ENCODE results near the gene LMTK2. TPM values are rescaled to one million over a fixed set of nuclear protein-coding genes. Genes with fewer than 3 reads are reported as not detected.
"Not testable (repeated sequence)": the region's sequence is repeated elsewhere in the genome, so short reads cannot be mapped to it uniquely, and the experiment has no call there.

The LMTK2 gene
- total RNA-seq, 1 donor = 26.4 TPM

GRCh38 chr7:98120559-98120958 lies 13.9 kb downstream of the LMTK2 start:
- H3K27me3 ChIP-seq (ENCODE audit: insufficient read depth, low read length) = peaks cover 37% of the 10 kb centered on the region
- peaks cover 21% of the 10 kb centered on the region for H3K4me1 ChIP-seq (ENCODE audit: insufficient read depth, low read length)
- no peak overlapping the region for H3K4me3 ChIP-seq (ENCODE audit: low read length)
- no peaks in the 10 kb centered on the region for H3K9me3 ChIP-seq (ENCODE audit: low read depth, low read length)

- Histone ChIP-seq H3K27me3 (ENCODE audit: insufficient read depth, low read length) (peaks cover 37% of the 10 kb centered on the region), H3K4me1 (ENCODE audit: insufficient read depth, low read length) (peaks cover 29% of the 10 kb centered on the region)
- H3K9me3 ChIP-seq (ENCODE audit: low read depth, low read length); H3K4me3 ChIP-seq (ENCODE audit: low read length): not testable (repeated sequence)
Measured at GRCh38 chr7:98121388-98121787, 14.7 kb downstream of the LMTK2 start.

- H3K4me1 ChIP-seq (ENCODE audit: insufficient read depth, low read length) = peaks cover 32% of the 10 kb centered on the region
- peaks cover 41% of the 10 kb centered on the region for H3K27me3 ChIP-seq (ENCODE audit: insufficient read depth, low read length)
- no peak overlapping the region for H3K4me3 ChIP-seq (ENCODE audit: low read length)
- no peaks in the 10 kb centered on the region for H3K9me3 ChIP-seq (ENCODE audit: low read depth, low read length)
Measured at GRCh38 chr7:98123365-98123696, 16.7 kb downstream of the LMTK2 start.

- Histone ChIP-seq H3K27me3 (ENCODE audit: insufficient read depth, low read length) (peaks cover 46% of the 10 kb centered on the region), H3K4me1 (ENCODE audit: insufficient read depth, low read length) (peaks cover 45% of the 10 kb centered on the region), H3K4me3 (ENCODE audit: low read length) (no peak overlapping the region), H3K9me3 (ENCODE audit: low read depth, low read length) (no peaks in the 10 kb centered on the region)
Measured at GRCh38 chr7:98125759-98126158, 19.1 kb downstream of the LMTK2 start.

- Histone ChIP-seq H3K9me3 (ENCODE audit: low read depth, low read length) (no peaks in the 10 kb centered on the region), H3K4me3 (ENCODE audit: low read length) (no peak overlapping the region), H3K4me1 (ENCODE audit: insufficient read depth, low read length) (peaks cover 53% of the 10 kb centered on the region), H3K27me3 (ENCODE audit: insufficient read depth, low read length) (peaks cover 49% of the 10 kb centered on the region)
Measured at GRCh38 chr7:98126311-98127142, 19.9 kb downstream of the LMTK2 start.

- H3K9me3 ChIP-seq (ENCODE audit: low read depth, low read length) = no peaks in the 10 kb centered on the region
- H3K4me3 ChIP-seq (ENCODE audit: low read length) = no peak overlapping the region
- H3K4me1 ChIP-seq (ENCODE audit: insufficient read depth, low read length) = peaks cover 64% of the 10 kb centered on the region
- peaks cover 37% of the 10 kb centered on the region for H3K27me3 ChIP-seq (ENCODE audit: insufficient read depth, low read length)
Measured at GRCh38 chr7:98128346-98128745, 21.7 kb downstream of the LMTK2 start.

GRCh38 chr7:98130959-98131358 lies 24.3 kb downstream of the LMTK2 start:
- Histone ChIP-seq H3K4me1 (ENCODE audit: insufficient read depth, low read length) (peaks cover 79% of the 10 kb centered on the region), H3K4me3 (ENCODE audit: low read length) (no peak overlapping the region), H3K27me3 (ENCODE audit: insufficient read depth, low read length) (peaks cover 31% of the 10 kb centered on the region), H3K9me3 (ENCODE audit: low read depth, low read length) (no peaks in the 10 kb centered on the region)

- Histone ChIP-seq H3K4me3 (ENCODE audit: low read length) (no peak overlapping the region), H3K4me1 (ENCODE audit: insufficient read depth, low read length) (peaks cover 87% of the 10 kb centered on the region), H3K9me3 (ENCODE audit: low read depth, low read length) (no peaks in the 10 kb centered on the region), H3K27me3 (ENCODE audit: insufficient read depth, low read length) (peaks cover 31% of the 10 kb centered on the region)
Measured at GRCh38 chr7:98133181-98133580, 26.5 kb downstream of the LMTK2 start.

- Histone ChIP-seq H3K4me1 (ENCODE audit: insufficient read depth, low read length) (peaks cover 93% of the 10 kb centered on the region), H3K9me3 (ENCODE audit: low read depth, low read length) (no peaks in the 10 kb centered on the region), H3K4me3 (ENCODE audit: low read length) (no peak overlapping the region), H3K27me3 (ENCODE audit: insufficient read depth, low read length) (peaks cover 31% of the 10 kb centered on the region)
Measured at GRCh38 chr7:98133621-98134303, 27.1 kb downstream of the LMTK2 start.

GRCh38 chr7:98134420-98135228 lies 28.0 kb downstream of the LMTK2 start:
- Histone ChIP-seq H3K4me1 (ENCODE audit: insufficient read depth, low read length) (peaks cover 93% of the 10 kb centered on the region), H3K27me3 (ENCODE audit: insufficient read depth, low read length) (peaks cover 36% of the 10 kb centered on the region), H3K9me3 (ENCODE audit: low read depth, low read length) (no peaks in the 10 kb centered on the region), H3K4me3 (ENCODE audit: low read length) (no peak overlapping the region)

- Histone ChIP-seq H3K4me1 (ENCODE audit: insufficient read depth, low read length) (peaks cover 80% of the 10 kb centered on the region), H3K9me3 (ENCODE audit: low read depth, low read length) (no peaks in the 10 kb centered on the region), H3K4me3 (ENCODE audit: low read length) (no peak overlapping the region), H3K27me3 (ENCODE audit: insufficient read depth, low read length) (peaks cover 37% of the 10 kb centered on the region)
Measured at GRCh38 chr7:98135984-98136383, 29.3 kb downstream of the LMTK2 start.

GRCh38 chr7:98136423-98136822 lies 29.8 kb downstream of the LMTK2 start:
- peaks cover 75% of the 10 kb centered on the region for H3K4me1 ChIP-seq (ENCODE audit: insufficient read depth, low read length)

GRCh38 chr7:98137134-98137825 lies 30.6 kb downstream of the LMTK2 start:
- H3K9me3 ChIP-seq (ENCODE audit: low read depth, low read length) = no peaks in the 10 kb centered on the region
- peaks cover 47% of the 10 kb centered on the region for H3K27me3 ChIP-seq (ENCODE audit: insufficient read depth, low read length)
- no peak overlapping the region for H3K4me3 ChIP-seq (ENCODE audit: low read length)
- H3K4me1 ChIP-seq (ENCODE audit: insufficient read depth, low read length) = peaks cover 67% of the 10 kb centered on the region

More at GRCh38 chr7:98136423-98136822, 29.8 kb downstream of the LMTK2 start:
- peaks cover 39% of the 10 kb centered on the region for H3K27me3 ChIP-seq (ENCODE audit: insufficient read depth, low read length)
- H3K9me3 ChIP-seq (ENCODE audit: low read depth, low read length) = no peaks in the 10 kb centered on the region
- no peak overlapping the region for H3K4me3 ChIP-seq (ENCODE audit: low read length)

- H3K4me1 ChIP-seq (ENCODE audit: insufficient read depth, low read length) = peaks cover 62% of the 10 kb centered on the region
- peaks cover 52% of the 10 kb centered on the region for H3K27me3 ChIP-seq (ENCODE audit: insufficient read depth, low read length)
- no peak overlapping the region for H3K4me3 ChIP-seq (ENCODE audit: low read length)
- no peaks in the 10 kb centered on the region for H3K9me3 ChIP-seq (ENCODE audit: low read depth, low read length)
Measured at GRCh38 chr7:98137826-98138151, 31.1 kb downstream of the LMTK2 start.

- Histone ChIP-seq H3K4me1 (ENCODE audit: insufficient read depth, low read length) (peaks cover 53% of the 10 kb centered on the region), H3K9me3 (ENCODE audit: low read depth, low read length) (no peaks in the 10 kb centered on the region), H3K4me3 (ENCODE audit: low read length) (no peak overlapping the region), H3K27me3 (ENCODE audit: insufficient read depth, low read length) (peaks cover 56% of the 10 kb centered on the region)
Measured at GRCh38 chr7:98138672-98139071, 32.0 kb downstream of the LMTK2 start.

All from mononuclear cell (primary cell).